GM19467 (cell line): ENCODE measurements around the gene TFDP1.

ENCODE experiments used
- ATAC-seq: cut with Tn5 transposase; IDR thresholded peaks from one replicate; pipeline ENCODE4 v1.9.1; 2021; ENCODE audit warnings: mild to moderate bottlenecking, moderate library complexity; ENCODE audit not compliant: unreplicated experiment

The TFDP1 gene

DNA sequence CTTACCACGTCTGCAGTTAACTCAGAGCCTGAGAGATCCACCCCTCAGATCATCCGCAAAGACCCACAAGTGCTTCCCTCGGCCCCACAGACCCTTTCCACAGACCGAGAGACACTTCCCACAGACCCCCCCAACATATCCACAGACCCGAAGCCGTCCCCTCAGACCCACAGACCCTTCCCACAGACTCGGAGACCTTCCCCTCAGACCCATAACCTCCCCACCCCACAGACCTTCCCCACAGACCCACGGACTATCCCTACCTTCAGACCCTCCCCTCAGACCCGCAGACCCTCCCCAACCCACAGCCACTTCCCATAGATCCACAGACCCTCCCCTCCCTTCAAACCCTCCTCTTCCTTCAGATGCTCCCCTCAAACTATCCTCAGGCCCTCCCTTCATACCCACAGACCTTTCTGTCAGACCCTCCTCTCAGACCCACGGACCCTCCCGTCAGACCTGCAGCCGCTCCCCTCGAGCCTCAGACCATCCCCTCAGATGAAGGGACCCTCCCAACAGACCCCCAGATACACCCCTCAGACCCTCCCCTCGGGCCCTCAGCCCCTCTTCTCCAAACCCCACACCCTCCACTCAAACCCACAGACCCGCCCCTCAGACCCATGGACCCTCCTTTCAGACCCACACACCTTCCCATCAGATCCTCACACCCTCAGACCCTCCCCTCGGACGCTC is 20.1 kb upstream of the TFDP1 start:
- no peak for ATAC-seq

DNA sequence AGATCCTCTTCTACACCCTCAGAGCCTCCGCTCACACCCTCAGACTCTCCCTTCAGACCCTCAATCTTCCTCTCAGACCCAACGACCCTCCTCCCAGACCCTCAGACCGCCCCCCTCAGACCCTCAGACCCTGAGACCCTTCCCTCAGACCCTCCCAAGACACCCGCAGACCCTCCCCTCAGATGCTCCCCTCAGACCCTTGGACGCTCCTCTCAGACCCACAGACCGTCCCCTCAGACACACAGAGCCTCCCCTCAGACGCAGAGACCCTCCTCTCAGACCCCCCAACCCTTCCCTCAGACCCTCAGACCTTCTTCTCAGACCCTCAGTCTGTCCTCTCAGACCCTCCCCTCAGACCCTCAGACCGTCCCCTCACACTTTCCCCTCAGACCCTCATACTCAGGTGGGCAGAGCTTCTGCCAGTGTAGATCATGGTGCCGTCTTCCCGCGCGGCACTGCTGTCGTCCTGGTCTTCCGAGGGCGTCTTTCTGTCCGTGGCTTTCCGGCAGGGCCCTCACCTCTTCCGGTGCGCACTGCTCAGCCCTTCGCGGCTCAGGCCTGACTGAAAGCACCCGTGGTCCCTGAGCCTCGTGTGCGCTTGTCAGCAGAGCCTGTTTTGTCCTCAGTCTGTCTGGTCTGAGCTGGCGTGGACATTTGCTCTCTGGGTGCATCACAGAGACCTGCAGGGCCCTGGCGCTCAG is 18.9 kb upstream of the TFDP1 start:
- no peak for ATAC-seq

DNA sequence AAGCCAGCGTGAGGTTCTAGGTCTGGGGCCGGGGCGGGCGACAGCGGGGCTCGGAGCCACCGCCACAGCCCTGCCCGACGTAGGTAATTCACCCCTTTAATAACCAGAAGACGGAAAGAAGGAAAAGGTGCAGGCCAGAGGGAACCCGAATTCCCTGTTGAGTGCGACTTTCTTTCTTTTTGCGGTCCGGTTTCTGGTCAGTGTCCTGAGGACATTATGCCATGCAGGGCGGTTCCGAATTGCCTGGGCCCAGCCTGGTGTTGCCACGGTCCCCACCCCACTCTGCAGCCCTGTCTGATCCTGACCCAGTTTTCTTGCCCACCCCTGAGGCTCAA is 18.4 kb upstream of the TFDP1 start:
- ATAC-seq = no peak

DNA sequence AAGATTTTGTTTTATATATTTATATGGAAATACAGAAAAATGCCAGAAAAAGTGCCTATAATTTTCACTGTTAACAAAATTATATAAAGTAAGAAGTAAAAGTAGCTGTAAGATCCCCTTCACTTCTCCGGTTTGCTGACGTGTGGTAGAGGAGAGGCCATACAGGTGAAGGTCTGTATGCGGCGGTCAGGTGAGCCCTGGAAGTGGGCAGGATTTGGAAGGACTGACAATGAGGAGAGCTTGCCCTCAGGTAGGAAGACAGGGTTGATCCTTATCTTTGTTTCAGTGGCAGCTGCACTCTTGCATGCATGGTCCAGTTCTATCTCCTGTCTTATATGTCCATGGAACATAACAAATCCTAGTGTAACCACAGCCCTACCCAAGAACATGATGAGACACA is 16.9 kb upstream of the TFDP1 start:
- ATAC-seq = no peak

DNA sequence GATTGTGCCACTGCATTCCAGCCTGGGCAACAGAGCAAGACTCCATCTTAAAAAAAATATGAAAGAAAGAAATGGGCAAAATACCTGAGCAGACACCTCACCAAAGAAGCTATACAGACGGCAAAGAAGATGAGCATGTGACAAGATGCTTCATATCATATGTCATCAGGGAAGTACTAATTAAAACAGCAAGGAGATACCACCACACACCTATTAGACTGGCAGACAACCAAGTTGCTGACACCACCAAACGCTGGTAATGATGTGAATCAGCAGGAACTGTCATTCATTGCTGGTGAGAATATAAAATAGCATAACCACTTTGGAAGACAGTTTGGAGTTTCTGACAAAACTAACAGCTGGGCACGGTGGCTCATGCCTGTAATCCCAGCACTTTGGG is 11.5 kb upstream of the TFDP1 start:
- ATAC-seq = no peak

DNA sequence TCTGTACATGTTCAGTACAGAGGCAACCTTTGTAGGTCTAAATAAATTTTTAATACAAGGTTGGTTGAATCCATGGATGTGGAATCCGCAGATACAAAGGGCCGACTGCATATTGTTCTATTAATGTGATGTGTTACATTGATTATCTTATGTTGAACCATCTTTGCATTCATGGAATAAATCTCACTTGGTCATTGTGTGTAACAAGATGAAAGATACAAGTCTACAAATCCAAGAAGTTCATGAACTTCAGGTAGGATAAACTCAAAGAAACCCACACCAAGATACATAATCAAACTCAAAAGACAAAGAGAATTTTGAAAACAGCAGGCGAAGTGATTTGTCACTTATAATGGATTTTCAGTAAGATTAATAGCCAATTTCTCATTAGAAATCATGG is 8.0 kb upstream of the TFDP1 start:
- ATAC-seq = no peak

DNA sequence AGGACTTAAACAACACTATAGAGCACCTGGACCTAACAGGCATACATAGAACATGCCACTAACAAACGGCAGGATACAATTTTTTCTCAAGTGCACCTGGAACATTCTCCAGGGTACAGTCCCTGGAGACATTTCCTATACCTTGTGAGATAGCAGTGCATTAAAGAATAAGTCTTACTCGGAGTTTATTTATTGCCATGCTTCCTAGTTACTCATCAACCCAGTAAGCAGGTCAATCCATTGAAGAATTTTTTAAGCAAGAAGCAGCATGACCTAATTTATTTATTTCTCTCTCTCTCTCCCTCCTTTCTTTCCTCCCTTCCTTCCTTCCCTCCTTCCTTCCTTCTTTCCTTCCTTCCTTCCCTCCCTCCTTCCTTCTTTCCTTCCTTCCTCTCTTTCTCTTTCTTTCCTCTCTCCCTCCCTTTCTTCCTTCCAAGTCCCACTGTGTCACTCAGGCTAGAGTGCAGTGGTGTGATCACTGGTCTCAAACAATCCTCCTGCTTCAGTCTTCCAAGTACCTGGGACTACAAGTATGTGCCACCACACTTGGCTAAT is 6.6 kb upstream of the TFDP1 start:
- no peak for ATAC-seq

DNA sequence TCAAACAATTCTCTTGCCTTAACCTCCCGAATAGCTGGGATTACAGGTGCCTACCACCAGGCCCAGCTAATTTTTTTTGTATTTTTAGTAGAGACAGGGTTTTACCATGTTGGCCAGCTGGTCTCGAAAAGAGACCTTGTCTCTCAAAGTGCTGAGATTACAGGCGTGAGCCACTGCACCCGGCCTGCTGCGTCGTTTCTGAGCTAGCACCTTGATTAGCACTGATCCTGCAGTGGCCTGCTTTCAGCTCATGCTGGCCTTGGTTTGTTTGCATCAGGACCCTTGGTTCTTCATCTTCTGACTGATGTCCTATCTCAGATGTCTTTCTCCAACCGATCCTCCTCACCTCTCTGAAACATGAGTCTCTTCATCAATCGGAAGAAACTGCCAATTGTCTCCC is 4.9 kb upstream of the TFDP1 start:
- no peak for ATAC-seq

DNA sequence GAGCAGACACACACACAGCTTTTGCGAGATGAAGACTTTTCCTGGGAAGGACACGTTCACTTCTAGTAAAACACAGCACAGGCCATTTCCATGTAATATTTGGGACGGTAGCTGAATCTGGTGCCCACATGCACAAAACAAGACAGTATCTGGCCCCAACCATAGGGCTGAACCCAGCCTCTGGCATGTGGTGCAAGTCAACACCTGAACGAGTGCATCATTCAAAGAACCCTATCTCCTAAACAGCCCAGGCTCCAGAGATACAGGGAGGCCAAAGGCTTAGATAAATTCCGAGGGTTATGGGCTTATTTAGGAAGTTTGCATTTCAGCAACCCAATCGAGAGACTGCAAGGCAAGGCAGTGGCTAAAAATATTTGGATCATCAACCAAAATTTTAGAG is 2.7 kb upstream of the TFDP1 start:
- ATAC-seq = no peak

DNA sequence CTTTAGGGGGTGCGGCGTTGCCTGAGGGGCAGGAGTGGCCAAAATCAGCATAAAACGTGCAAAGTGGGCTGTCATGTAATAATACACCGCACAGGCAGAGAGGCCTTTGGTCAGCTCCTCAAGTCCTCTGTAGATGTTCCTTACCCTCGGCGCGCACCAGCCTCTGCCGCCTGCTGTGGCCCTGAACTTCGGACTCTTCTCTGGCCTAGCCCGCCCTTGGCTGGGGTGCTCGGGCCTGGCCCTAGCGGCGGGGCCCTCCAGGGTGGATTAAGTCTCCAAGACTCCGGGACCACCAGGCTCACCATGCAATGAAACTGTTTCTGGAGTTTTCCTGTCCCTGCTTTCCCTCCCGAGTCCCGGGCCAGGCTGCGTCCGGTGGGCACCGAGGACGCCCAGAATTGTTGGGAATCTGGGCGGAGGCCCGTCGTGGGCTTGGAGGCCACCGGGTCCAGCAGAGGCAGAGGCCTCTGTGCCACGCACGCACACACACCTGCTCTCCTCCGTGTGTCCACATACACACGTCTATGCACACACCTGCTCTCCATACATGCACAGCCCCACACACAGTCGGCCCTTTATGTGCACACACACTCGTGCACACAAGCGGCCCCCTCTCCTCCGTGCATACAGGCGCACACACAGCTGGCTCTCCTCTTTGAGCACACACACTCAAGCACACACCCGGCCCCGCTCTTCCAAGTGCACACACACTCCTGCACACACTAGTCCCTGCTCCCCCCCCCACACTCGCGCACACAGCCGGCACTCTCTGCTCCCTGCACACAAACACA is 1.5 kb upstream of the TFDP1 start:
- ATAC-seq = no peak

DNA sequence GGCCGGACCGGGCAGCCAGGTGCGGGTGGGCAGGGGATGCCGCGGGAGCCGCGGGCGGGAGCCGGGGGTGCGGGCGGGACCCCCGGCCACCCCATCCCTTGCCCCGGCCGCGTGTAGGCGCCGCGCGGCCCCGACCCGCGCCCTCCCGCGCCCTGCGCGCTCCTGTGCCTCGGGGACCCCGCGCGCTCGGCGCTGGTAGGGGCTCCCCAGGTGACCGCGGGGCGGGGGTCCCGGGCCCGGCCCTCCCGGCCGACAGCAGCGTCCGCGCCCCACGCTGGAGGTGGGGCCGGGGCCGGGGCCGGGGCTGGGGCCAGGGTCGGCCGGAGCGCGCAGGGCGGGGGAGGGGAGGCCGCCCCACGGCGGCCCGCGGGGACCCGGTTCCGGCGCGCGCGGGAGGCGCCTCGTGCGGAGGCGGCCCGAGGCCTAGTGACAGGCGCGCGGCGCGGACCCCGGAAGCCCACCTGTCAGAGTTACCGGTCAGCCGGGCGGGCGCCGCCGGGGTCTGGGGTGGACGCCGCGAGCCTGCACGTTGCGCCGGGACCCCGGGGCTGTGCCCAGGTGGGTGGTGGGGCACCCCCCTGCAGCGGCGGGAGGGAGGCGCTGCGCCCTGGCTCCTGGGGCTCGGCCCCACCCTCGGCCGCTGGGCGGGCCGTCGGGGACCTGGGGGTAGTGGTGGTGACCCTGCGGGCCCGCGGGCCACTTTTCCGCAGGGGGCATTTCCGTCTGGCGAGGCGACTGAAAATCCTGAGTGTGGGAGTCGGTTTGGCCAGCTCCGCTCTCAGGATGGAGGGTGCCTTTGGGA is 518 bp downstream of the TFDP1 start:
- ATAC-seq = peak; percentile 39

DNA sequence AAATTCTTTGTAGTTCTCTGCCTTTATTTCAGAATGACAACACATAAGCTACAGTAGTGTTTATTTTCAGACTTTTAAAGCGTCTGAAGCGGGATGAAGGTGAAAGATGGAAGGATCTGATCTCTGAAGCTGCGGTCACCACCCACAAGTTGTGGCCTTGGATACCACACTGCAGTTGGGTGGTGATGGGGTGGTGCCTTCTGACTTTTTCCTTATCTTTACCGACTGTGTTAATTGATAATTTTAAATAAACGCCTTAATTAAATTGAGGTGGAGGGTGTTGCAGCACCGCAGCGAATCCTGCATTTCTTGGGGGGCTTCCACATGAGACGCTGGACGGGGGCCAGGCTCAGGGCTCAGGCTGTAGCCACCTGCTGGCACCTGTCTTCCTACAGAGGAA is 1.3 kb downstream of the TFDP1 start:
- no peak for ATAC-seq

DNA sequence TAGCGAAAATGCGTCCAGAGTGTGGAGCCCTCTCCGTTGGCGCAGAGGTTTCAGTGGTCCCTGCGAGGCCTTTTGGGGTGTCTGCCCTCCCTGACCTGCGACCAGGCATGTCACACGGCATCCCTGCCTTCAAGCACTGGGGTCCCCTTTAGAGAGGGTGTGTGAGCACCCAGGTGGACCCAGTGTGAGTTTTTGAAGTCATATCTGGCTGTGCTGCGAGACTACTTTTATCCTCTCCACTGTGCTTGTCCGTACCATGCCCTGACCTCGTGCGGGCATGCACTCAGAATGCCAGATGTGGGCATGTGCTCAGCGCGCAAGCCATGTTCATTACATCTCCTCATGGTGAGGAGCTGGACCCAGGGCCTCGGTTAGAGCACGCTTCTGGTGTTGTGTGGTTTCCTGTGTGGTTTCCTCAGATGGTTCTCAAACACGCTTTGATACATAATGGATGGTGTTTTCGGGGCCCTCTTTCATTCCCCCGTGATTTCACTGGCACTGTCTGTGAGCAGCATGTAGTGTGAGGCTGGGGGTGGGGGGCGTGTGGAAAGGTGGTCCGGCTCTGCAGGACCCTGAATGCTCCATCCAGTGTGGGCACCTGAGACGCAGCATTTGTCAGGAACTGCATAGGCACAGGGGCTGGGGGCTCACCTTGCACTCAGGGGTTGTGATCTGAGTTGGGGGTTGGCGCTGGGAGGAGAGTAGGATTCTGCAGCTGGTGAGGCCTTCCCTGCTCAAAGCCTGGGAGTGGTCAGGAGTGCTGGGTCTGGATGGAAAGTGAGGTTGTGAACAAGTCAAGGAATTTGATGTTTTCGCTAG is 2.3 kb downstream of the TFDP1 start:
- no peak for ATAC-seq

DNA sequence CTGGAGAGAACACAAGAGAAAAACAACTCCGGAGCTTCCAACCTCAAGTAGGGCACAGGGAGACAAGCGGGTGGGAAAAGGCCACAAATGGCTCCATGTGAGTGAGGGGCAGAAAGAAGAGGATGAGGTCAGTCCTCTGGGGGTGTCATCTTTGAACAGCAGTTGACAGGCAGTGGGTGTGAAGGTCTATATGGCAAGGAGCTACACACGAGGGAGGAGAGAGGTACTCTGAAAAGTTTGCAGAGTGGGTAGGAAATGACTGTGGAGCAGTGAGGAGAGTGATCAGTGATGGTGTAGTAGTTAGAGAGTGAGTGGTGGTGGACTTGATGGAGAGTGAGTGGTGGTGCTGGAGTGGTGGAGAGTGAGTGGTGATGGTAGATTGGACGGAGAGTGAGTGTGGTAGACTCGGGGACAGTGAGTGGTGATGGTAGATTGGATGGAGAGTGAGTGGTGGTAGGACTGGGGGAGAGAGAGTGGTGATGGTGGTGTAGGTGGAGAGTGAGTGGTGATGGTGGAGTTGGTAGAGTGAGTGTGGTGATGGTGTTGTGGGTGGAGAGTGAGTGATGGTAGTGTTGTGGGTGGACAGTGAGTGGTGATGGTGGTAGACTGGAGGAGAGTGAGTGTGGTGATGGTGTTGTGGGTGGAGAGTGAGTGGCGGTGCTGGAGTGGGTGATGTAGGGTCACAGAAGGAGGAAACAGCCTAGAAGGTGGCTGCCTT is 4.0 kb downstream of the TFDP1 start:
- no peak for ATAC-seq

DNA sequence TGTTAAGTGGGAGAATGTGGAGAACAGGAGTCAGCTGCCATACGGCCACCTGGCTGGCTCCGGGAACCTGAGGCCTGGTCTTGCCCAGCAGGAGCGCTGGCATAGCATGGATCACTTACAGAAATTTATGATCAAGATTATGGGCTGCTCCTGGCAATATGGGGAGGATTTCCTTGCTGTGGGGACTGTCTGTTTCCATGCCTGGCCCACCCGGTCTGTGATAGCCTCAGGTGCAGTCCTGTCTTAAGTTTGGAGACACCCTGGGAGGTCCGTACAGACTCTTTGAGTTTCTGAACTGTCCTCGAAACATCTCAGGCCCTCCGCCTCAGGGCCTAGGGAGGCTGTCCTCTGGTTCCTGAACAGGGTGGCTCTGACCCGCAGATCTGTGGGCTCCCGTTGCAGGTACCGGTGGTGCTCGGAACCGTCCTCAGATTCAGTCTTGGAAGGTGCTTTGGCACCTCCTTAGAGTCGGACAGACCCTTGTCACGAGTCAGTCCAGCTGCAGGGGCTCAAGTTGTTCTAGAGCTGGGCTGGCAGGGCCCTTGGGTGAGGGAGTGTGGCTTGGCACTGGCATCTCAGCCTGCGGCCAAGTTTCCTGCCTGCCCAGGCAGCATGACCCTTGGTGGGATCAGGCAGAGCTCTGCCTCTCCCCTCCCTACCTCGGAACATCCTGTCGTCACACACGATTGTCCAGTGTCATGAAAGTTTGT is 4.9 kb downstream of the TFDP1 start:
- ATAC-seq = no peak

DNA sequence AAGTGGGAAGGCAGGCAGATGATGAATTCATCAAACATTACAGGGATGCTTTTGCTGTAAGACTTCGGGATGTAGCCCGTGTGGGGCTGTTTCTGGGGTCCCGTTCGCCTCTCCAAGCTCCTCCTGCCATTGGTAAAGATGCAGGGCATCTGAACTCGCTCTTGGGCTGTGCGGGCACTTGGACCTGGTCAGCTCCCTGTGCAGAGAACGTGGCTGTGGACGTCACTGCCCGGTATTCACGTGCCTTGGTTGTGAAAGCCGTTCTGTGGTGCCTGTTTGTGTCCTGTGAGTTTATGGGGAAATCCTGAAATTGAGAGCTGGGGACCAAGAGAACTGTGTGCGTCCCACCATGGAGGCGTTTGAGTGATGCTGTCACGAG is 5.4 kb downstream of the TFDP1 start:
- ATAC-seq = no peak

DNA sequence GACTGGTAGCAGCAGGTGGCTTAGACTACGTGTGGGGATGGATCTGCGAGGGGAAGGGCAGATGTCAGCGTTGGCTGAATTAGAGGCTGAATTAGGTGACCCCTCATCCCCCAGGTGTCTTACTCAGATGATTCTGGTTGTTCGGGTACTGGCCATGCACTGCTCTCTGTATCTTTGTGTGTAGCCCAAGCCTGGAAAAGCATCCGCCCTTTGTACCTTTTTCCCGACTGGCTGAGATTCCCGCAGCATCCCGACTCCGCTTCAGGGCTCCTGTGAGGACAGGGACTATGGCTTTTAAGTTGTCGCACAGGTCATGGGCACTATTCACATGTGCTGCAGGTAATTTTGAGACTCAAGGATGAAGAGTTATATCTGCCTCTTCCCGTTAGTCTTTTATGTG is 7.2 kb downstream of the TFDP1 start:
- no peak for ATAC-seq

DNA sequence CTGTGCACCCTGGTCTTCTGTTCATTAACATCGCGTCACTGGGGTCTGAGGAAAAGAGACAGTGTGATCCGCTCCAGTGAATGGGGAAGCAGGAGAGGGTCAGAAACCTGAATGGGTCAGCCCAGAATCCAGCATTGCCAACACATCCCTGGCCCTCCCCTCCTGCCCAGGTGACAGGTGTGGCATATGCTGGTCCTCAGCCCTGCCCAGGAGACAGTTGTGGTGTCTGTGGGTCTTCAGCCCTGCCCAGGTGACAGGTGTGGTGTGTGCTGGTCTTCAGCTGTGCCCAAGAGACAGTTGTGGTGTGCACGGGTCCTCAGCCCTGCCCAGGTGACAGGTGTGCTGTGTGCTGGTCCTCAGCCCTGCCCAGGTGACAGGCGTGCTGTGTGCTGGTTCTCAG is 8.0 kb downstream of the TFDP1 start:
- ATAC-seq = no peak
